Measurements from ENCODE around the gene CSNK1D. TPM values are rescaled to one million over a fixed set of nuclear protein-coding genes. Genes with fewer than 3 reads are reported as not detected.
A peak's percentile ranks its signal among the peaks of the same experiment; 100 is the strongest.
"Not testable (repeated sequence)": the region's sequence is repeated elsewhere in the genome, so short reads cannot be mapped to it uniquely, and the experiment has no call there.

CSNK1D gene
- polyA plus RNA-seq, 4 donors: 103 to 141 (median 126) TPM

DNA sequence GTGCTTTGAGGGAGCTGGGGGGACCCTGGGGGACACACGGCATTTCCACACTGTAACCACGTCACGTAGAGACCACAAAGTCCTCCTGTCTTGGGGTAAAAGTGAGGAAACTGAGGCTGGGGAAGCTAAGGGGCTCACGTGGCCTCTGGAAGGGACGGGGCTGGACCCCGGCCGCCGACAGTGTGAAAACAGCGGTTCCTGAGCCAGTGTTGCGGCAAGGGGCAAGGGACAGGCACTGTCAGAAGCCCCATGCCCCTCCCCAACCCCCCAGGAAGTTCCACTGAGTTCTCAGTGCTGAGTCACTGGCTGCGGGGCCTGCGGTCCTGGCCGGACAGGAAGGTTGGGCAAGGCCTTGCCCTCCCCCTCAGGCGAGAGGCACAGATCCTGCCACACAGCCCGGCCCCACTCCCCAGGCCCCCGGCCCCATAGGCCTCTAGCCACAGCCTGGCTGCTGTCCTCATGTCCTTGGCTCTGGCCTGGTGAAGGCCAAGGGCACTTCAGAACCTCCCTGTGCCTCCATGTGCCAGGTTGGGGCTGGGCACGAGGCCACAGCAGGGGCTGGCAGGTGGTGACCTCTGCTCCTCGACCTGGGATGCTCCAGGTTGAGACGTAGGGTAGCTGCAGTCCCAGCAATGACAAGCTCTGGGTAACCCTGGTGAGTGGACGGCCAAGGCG, 55.8 kb downstream of the CSNK1D start:
- no peak for DNase-seq (ENCODE audit: low read depth in 4 of 4, low spot score in 2 of 4)

DNA sequence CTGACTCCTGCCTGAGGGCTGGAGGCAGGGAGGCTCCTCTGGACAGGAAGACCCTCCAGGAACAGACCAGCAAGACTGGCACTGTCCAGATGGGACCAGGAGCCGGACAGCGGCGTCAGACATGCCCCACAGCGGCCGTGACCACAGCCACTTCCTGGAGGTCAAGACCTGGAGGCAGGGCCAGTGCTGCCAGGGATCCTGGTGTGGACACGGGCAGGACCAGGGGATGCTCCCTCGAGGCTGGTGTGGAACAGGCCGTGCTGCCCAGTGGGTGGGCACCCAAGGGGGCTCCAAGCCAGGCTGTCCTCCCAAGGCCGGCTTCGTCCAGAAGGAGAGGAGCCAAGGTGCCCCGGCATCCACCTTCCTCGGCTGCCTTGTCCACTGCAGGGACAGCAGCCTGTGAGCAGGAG, 56.4 kb downstream of the CSNK1D start:
- DNase-seq (ENCODE audit: low read depth in 4 of 4, low spot score in 2 of 4): no peak

DNA sequence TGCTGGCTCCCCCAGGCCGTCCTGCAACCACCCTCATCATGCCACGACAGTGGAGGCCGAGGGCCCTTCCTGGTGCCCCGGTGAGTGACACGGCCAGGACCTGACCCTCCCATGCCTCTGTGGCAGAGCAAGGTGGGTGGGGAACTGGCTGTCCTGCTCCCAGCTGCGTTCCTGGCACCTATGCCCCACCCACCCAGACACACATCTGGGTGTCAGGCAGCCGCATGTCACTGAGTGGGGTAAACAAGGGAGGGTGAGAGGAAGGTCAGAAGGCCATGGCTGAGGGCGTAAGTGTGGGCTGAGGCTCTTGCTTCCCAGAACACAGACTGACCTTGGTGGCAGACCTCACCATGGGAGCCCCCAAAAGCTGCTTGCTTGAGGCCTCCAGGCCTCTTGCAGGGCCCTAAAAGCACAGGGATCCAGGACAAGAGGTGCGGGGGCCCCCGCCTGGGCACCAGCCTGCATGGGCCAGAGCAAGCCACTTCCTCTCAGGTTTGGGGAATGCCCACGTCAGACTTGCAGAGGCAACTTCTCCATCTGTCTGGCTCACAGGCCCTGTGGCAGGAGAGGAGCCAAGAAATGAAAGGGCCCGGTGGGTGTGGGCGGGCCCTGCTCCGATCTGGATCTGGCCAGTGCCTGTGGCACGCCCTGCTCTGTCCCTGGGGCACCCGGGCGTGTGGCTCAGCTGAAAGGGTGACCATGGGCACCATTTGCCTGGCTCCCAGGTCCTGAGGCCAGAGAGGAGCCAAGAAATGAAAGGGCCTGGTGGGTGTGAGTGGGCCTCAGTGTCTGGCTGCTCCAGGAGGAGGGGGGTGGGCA, 57.0 kb downstream of the CSNK1D start:
- DNase-seq (ENCODE audit: low read depth in 4 of 4, low spot score in 2 of 4): no peak

DNA sequence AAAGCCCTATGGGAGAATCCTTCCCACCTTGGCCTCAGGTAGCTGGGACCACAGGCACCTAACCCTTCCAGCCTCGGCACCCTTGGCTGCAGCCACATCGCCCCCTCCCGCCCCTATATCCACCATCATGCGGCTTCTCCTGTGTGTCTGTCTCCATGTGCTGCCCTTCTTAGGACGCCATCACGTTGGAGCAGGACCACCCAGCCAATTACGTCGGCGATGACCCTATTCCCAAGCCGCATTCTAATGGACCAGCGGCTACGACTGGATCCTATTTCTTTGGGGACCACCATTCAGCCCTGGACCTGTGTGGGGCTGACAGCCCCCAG, 57.6 kb downstream of the CSNK1D start:
- DNase-seq (ENCODE audit: low read depth in 4 of 4, low spot score in 2 of 4): no peak

DNA sequence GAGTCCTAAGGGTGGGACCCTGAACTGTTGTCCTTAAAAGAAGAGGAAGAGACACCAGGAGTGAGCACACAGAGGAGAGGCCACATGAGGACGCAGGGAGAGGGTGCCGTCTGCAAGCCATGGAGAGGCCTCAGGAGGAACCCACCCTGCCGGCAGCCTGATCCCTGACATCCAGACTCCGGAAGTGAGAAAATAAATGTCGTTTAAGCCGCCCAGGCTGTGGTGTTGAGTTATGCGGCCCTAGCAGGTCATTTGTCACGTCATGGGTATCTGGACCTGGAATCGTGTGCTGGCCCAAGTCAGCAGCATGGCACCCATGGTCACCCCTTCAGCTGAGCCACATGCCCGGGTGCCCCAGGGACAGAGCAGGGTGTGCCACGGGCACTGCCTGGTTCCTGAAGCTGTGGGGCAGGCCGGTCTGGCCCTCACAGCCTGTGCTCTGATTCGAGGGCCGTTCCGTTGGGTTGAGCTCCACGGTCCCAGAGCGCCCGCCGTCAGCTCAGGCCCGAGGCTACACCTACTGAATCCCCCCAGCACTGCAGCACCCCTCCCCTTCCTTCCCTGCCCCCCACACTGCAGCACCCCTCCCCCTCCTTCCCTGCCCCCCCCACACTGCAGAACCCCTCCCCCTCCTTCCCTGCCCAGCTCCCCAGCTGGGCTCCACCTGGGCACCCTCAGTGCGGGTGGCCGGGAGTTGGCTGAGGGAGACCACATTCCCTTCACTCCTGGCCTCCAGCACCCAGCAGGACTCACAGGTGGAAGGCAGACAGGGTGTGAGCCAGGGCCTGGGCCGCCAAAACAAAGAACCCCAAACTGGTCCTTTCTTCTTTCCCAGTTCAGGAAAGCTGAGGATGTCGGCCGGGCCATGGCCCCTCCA, 58.2 kb downstream of the CSNK1D start:
- no peak for DNase-seq (ENCODE audit: low read depth in 4 of 4, low spot score in 2 of 4)

DNA sequence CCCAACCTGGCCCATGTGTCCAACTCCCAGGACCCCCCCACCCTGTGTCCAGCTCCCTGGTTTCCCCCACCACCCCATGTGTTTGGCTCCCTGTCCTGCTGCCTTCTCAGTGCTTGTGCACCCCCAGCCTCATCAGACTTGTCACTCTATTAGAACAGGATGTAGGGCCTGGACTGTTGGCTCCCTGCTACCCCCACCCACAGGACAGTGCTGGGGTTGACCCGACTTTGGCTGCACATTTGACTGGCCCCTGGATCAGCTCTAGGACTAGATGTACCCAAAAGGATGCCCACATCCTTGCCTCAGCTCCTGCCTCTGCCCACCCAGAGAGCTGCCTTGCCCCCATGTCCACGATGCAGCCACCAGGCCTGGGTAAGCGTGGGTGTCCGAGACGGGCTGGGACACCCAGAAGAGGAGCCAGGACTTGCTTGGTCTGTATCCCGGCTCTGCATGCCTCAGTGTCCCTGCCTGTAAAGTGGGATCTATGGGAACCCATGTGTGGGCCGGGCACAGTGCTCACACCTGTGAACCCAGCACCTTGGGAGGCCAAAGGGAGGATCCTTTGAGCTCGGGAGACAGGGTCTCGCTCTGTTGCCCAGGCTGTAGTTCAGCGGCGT, 59.4 kb downstream of the CSNK1D start:
- no peak for DNase-seq (ENCODE audit: low read depth in 4 of 4, low spot score in 2 of 4)

DNA sequence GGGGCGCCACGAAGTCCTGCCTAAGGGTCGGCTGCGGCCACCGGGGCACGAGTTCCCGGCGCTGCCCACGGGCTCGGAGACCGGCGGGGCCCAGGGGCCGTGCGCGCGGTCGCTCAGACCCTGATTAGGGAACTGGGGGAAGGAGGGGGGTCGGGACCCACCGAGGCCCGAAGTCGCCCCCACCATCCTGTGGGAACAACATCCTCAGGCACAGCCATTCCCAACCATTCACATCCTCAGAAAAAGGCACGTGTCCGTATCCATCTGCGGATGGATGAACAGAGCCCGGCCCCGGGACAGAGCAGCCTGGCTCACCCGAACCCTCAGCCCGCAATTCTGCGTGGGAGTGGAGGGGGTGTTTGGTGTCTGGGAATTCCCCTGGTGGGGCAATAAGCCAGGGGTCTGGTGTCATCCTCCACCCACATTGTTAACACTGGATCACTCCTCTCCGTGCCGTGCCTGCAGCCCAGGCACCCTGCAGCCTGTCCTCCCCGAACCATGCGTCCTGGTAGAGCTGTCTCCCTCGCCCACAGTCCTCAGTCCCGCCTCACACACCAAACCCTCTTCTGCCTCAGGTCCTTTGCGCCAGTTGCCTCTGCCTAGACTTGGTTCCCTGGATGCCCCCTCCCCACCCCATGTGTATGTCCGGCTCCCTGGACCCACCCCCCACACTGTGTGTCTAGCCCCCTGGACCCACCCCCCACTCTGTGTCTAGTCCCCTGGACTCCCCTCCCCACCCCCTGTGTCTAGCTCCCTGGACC, 60.1 kb downstream of the CSNK1D start:
- no peak for DNase-seq (ENCODE audit: low read depth in 4 of 4, low spot score in 2 of 4)

DNA sequence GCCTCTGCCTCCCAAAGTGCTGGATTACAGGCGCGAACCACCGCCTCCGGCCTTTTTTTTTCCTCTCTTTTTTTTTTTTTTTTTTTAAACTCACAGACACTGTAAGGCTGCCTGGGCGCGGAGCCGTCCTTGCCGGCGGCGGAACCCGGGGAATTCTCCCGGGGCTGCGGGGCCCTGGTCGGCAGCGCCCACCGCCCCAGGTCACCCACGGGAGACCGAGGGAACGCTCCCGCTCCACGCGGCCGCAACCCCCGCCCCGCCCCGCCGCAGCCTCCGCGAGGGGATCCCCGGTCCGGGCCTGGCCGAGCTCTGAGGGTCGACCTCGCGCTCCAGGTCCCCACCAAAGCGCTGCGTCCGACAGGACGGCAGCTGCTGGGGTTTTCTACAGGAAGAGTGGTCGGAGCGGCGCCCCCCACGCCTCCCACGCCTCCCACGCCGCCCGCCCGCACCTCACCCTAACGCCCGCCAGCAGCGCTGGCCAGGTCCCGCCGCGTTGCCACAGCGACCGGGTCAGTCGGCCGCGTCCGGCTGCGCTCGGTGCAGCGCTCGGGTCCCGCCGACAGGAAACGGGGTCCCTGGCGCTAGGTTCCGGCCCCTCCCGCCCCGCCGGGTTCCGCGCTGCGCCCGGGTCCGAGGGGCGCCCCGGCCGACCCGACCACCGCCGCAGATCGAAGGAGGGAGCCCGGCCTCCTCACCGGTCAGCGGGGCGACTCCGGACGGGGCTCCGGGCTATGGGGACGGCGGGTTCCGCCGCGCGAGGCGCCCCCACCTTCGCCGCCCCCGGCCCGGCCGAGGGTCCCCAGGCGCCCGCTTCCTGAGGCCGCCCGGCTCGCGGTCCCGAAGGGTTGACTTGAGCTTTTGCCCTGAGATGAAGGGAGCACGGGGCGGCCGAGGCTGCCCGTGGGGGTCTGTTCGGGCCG, 60.9 kb downstream of the CSNK1D start, which contains the start of gene CCDC57:
Gene CCDC57, minus strand, starts transcription at position 512 of the 920 bp plus-strand sequence. CDS start 10,898 bp downstream, outside the sequence.
- no peak for DNase-seq (ENCODE audit: low read depth in 4 of 4, low spot score in 2 of 4)

DNA sequence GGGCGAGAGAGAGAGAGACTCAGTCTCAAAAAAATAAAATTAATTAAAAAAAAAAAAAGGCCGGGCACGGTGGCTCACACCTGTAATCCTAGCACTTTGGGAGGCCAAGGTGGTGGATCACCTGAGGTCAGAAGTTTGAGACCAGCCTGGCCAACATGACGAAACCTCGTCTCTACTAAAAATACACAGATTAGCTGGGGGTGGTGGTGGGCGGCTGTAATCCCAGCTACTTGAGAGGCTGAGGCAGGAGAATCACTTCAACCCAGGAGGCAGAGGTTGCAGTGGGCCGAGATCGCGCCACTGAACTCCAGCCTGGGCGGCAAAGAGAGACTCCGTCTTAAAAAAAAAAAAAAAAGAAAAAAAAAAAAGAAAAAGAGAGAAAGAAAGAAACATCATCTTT, 62.8 kb downstream of the CSNK1D start:
- DNase-seq (ENCODE audit: low read depth in 4 of 4, low spot score in 2 of 4): not testable (repeated sequence)

DNA sequence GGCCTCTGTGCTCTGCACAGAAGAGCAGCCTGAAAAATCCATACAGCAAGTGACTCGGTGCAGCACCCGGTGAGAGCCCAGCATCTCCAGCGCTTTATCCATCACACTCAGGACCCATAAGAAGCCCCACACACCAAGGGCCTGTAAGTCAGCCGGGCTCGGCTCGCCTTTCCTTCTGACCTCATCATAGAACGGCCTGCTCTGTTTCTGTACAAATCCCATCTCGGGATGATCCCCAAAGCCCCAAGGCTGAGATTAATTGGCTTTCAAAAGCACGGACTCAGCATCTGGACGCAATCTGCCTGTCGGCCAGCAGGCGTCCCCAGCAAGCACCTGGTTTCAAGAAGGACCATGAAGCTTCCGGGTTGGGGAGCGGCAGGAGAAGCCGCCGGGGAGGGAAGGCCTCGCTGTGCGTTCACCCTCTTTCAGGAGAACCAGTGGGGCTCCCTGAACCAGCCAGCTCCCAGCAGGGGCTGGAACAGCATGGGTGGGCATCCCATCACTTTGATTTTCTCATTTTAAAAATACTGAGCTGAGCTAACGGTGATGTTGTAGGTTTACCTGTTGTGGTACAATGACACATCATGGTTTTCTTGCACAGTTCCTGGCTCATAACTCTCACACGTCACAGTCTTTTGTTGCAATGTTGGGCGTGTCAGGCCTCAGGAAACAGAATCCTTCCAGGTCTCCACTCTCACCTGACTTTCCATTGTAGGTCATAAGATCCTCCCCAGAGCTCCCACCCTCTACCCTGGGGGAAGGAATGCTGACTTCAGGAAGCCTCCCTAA, 67.6 kb downstream of the CSNK1D start:
- DNase-seq (ENCODE audit: low read depth in 4 of 4, low spot score in 2 of 4): peak in 1 of 4 donors; percentile 54

DNA sequence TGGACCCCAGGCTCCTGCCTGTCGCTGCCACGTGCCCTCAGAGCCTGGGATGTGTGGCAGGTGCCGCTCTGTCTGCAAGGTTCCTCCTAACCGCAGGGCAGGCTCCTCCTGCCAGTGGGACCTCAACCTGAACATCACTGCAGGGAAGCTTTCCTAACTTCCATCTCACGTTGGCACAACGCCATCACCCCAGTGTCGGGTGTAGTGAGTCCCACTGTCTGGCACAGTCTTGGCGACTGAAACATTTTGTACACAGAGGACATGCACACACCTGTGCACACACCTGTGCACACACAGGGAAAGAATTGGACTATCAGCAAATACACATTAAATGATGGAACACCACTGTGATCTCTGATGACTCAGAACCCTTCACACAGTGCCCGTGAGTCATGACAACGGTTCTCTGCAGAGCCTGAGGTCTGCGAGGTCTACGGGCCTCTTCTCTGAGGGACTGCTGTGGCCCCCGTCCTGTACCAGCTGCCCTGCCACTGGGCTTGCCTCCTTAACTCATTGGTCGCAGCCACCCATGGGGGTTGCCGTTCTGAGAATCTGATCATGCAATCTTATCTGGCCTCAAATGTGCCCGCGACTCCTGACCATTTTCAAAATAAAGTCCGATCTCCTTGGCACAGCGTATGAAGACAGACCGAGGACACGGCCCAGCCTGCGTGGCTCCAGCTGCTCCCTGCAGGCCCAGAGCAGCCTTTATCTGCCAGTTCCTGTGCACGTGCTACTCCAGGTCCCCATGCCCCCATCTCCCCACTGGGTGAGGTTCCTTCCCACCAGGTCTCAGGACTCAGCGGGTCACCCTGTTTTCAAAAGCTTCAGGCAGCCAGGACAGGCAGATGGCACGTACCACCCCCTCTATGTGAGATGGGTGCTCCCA, 68.4 kb downstream of the CSNK1D start:
- DNase-seq (ENCODE audit: low read depth in 4 of 4, low spot score in 2 of 4): no peak

DNA sequence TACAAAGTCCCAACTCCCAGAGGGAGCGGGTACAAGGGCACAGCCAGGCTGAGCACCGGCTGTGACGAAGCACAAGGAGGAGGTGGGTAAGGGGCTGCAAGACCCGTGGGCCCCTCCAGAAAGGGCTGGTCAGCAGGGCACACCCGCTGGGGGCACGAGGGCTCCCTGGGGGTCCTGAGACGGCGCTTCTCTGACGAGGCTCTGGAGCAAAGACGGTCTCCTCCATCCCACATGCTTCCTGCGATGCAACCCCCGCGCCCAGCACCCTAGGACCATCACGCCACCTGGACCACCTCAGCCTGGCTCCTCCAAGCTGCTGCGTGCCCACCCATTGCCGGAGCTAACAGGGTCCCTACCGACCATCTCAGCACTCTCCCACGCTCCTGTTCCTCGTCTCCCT, 69.6 kb downstream of the CSNK1D start:
- no peak for DNase-seq (ENCODE audit: low read depth in 4 of 4, low spot score in 2 of 4)

DNA sequence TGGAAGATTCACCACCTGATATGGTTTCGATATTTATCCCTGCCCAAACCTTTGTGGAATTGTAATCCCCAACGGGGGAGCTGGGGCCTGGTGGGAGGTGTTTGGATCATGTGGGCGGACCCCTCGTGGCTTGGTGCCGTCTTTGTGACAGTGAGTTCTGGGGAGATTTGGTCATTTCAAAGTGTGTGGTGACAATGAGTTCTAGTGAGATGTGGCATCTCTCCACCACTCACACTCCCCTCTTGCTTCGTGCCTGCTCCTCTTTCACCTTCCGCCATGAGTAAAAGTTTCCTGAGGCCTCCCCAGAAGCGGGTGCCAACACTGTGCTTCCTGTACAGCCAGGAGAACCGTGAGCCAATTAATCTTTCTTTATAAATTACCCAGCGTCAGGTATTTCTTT, 70.5 kb downstream of the CSNK1D start:
- DNase-seq (ENCODE audit: low read depth in 4 of 4, low spot score in 2 of 4): no peak

DNA sequence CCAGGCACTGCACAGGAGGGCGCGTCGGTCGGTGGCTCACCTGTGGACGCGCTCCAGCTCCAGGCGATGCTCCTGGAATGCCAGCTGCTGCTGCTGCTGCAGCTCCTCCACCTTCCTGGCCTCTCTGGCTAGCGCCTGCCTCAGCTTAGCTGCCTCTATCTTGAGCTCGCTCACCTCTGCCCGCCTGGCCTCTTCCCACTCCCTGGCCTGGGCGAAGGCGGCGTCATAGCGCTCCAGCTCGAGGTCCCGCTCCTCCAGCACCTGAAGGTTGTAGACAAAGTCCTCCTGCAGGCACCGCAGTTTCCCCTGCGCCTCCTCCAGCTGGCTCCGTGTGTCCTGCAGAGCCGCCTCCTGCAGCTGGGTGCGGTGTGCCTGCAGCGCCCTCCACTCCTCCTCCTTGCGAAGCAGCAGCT, 72.0 kb downstream of the CSNK1D start:
- no peak for DNase-seq (ENCODE audit: low read depth in 4 of 4, low spot score in 2 of 4)

DNA sequence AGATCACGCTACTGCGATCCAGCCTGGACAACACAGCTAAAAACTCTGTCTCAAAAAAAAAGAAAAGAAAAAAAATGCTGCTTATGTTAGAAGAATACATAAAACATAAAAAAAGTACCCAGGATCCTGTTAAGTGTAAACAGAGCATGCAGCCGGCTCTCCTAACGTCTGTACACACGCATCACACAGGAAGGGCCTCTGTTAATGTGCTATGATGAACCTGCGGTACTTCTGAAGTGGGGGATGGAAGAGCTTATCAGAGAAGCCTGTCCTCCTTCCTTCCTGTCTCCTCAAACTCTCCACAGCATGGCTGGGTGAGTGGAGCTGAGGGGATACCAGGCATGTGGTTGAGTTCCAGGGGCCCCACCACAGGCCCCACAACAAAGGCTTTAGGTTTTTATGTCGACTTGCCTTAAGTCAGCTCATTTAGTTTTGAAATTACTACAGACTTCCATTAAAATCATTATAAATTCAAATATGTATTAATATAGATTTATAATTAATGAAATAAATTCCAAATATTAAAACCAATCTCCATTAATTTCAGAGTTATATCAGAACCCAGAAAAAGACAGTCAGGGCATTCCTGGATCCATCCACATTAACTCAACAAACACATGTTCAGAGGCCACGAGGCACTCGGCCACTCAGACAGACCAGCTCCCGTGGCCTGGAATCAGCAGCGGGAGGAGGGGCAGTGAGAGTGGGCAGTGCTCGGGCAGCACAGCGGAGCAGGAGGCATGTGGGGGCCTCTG, 72.6 kb downstream of the CSNK1D start:
- no peak for DNase-seq (ENCODE audit: low read depth in 4 of 4, low spot score in 2 of 4)

DNA sequence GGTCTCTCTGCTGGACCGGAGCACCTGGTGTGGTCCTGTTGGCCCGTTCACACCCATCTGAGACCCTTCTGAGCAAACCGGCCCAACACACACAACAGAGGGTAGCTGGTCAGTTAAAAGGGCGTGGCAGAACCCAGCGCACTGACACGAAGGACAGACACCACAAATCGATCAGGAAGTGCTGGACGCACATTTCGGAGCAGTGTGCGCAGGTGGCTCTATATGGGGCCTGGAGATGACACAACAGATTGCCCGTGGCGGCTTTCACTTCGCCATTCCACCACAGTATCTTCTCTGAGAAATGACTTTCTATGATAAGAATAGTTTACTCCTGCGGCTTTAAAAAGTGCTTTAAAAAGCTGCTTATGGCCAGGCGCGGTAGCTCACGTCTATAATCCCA, 73.4 kb downstream of the CSNK1D start:
- DNase-seq (ENCODE audit: low read depth in 4 of 4, low spot score in 2 of 4): no peak
